Prostate gland (tissue), 2 donors: ENCODE results near the gene POLD4. TPM values are rescaled to one million over a fixed set of nuclear protein-coding genes. Genes with fewer than 3 reads are reported as not detected.
A peak's percentile ranks its signal among the peaks of the same experiment; 100 is the strongest.

Experiments
- DNase-seq: peaks from one replicate; pipeline ENCODE4 v3.0.0-alpha.2; 2019; ENCODE audit warnings: low spot score
- H3K27ac ChIP-seq, 2 donors: fragments of 200-600 bp; sonication (generic); 2 replicates each; pipeline ENCODE4 v1.5.1; 2017 to 2019
- H3K27me3 ChIP-seq: fragments of 200-600 bp; sonication (generic); replicated peaks from 2 replicates; pipeline ENCODE4 v1.5.1; 2019; ENCODE audit not compliant: insufficient read depth
- H3K36me3 ChIP-seq, 2 donors: fragments of 200-600 bp; sonication (generic); 1 replicate in 1 of 2; 2 replicates in 1 of 2; pipeline versions ENCODE4 v1.5.1 to v1.8.1; 2017 to 2019
- H3K4me1 ChIP-seq: fragments of 200-600 bp; sonication (generic); replicated peaks from 2 replicates; pipeline ENCODE4 v1.5.1; 2019
- H3K4me3 ChIP-seq, 2 donors: fragments of 200-600 bp; sonication (generic); 2 replicates each; pipeline ENCODE4 v1.5.1; 2017 to 2019
- H3K9me3 ChIP-seq: fragments of 200-600 bp; sonication (generic); 2 replicates; pipeline ENCODE4 v1.5.1; 2017
- POLR2AphosphoS5 ChIP-seq: sonication (generic); formaldehyde crosslinking; IDR thresholded peaks from one replicate; pipeline ENCODE4 v1.6.1; 2017; ENCODE audit warnings: antibody characterized with exemption
- WGBS: methylation state at CpG from one replicate; pipeline ENCODE4 v1.1.5; 2018; 5-methylcytosine and 5-hydroxymethylcytosine counted together
- intact Hi-C: fragments of 100-400 bp; cut with DNase I; formaldehyde crosslinking; loops from one replicate; pipeline ENCODE4 v1.14.2; 2022
- small RNA-seq, 2 donors: library from RNA; depleted of rRNA; stranded (forward); fragments of <200 nt; gene quantifications; one replicate each; pipeline ENCODE3, GENCODE V24; 2016
- total RNA-seq, 2 donors: library from RNA; depleted of rRNA; stranded (reverse); fragments of >200 nt; gene quantifications; one replicate each; pipeline ENCODE4 v1.1.0, GENCODE V29; 2016

Gene POLD4
- total RNA-seq, 2 donors from 2014 or later, result 95.1 to 145 TPM

DNA sequence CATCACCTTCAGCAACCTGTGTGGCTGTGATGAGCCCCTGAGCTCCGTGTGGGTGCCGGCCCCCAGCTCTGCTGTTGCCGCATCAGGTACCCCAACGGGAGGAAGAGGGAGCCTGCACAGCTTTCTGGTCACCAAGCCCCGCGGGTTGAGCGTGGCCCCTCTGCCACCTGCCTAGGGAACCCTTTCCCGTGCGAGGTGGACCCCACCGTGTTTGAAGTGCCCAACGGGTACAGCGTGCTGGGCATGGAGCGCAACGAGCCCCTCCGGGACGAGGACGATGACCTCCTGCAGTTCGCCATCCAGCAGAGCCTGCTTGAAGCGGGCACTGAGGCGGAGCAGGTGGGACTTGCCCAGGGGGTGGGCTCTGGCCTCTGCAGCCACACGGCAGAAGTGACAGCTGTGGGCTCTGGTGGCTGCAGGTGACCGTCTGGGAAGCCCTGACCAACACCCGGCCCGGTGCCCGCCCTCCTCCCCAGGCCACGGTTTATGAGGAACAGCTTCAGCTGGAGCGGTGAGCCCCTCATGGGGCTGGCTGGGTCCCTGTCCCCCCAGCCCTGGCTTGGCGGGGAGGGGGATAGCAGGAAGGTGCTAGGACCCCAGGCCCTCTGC lies 51.9 kb downstream of the POLD4 start:
- H3K36me3 ChIP-seq, result peaks cover 0 to 9% of the 10 kb centered on the region in 2 donors
- no peak for TF ChIP-seq POLR2AphosphoS5
- intact Hi-C loops, result loop anchor here (5.0 kb wide), 1 partner anchor 34 kb away; the partner anchor contains the start of gene GRK2
- H3K9me3 ChIP-seq, result no peaks in the 10 kb centered on the region
- H3K4me3 ChIP-seq, result no peak overlapping the region
- 91% methylated on average over 28 of the region's 28 CpGs for WGBS
- no peaks in the 10 kb centered on the region for H3K27me3 ChIP-seq
- H3K4me1 ChIP-seq, result peaks cover 13% of the 10 kb centered on the region
- peak overlapping the region; percentile 89 to 91 for H3K27ac ChIP-seq
- no peak for DNase-seq

Small RNA genes lying within 50 kb of the gene (small RNA-seq; reads per million reads assigned to genes)
- gene RN7SKP239 (0 reads per million in 2 donors), gene RNU6-1238P (0 reads per million in 2 donors)

Other genes with a start within 250 kb of the POLD4 start
- 10 to 100 TPM; 50.3 to 97.6 TPM for gene KDM2A, start 234.3 kb downstream of the POLD4 start, total RNA-seq
- gene GRK2, start 87.1 kb downstream of the POLD4 start, total RNA-seq, result 100 to 1,000 TPM; 102 to 111 TPM
- 10 to 100 TPM; 35.9 to 75.3 TPM for gene ANKRD13D, start 64.2 kb downstream of the POLD4 start, total RNA-seq
- 100 to 1,000 TPM in 1 of 2 donors, 10 to 100 TPM in 1; 70.9 to 101 TPM for gene SSH3, start 50.0 kb downstream of the POLD4 start, total RNA-seq
- 1 to 10 TPM; 2.5 to 2.6 TPM for gene CLCF1, start 20.1 kb upstream of the POLD4 start, total RNA-seq
- gene RAD9A, start 38.4 kb upstream of the POLD4 start, total RNA-seq, result 10 to 100 TPM; 30.2 to 49.4 TPM
- 100 to 1,000 TPM; 168 to 215 TPM for gene PPP1CA, start 48.3 kb upstream of the POLD4 start, total RNA-seq
- gene TBC1D10C, start 50.5 kb upstream of the POLD4 start, total RNA-seq, result 1 to 10 TPM; 3.7 to 6.5 TPM
- gene CARNS1, start 62.1 kb upstream of the POLD4 start, total RNA-seq, result 1 to 10 TPM in 1 of 2 donors, under 1 TPM in 1; 0.91 to 1.0 TPM
- 10 to 100 TPM; 54.5 to 72.9 TPM for gene RPS6KB2, start 74.9 kb upstream of the POLD4 start, total RNA-seq
- 1 to 10 TPM; 2.9 to 5.9 TPM for gene PTPRCAP, start 84.1 kb upstream of the POLD4 start, total RNA-seq
- 100 to 1,000 TPM; 106 to 184 TPM for gene CORO1B, start 89.9 kb upstream of the POLD4 start, total RNA-seq
- gene GPR152, start 99.2 kb upstream of the POLD4 start, total RNA-seq, result not detected
- gene CABP4, start 101.8 kb upstream of the POLD4 start, total RNA-seq, result 1 to 10 TPM; 4.3 to 6.1 TPM
- gene TMEM134, start 115.7 kb upstream of the POLD4 start, total RNA-seq, result 100 to 1,000 TPM; 106 to 402 TPM
- gene AIP, start 129.5 kb upstream of the POLD4 start, total RNA-seq, result 10 to 100 TPM; 63.7 to 93.7 TPM
- 10 to 100 TPM; 19.3 to 26.9 TPM for gene PITPNM1, start 151.8 kb upstream of the POLD4 start, total RNA-seq
- 10 to 100 TPM; 57.1 to 91.9 TPM for gene CDK2AP2, start 154.6 kb upstream of the POLD4 start, total RNA-seq
- gene CABP2, start 169.9 kb upstream of the POLD4 start, total RNA-seq, result not detected
- gene GSTP1, start 230.3 kb upstream of the POLD4 start, total RNA-seq, result 100 to 1,000 TPM; 540 to 577 TPM